NCI-H1092 (cell line): ENCODE data around the gene DIAPH1.
A peak's percentile ranks its signal among the peaks of the same experiment; 100 is the strongest.

Experiments
- DNase-seq: peaks from one replicate; lab custom pipeline; 2025; lab: John Stamatoyannopoulos, UW

DIAPH1 gene

DNA sequence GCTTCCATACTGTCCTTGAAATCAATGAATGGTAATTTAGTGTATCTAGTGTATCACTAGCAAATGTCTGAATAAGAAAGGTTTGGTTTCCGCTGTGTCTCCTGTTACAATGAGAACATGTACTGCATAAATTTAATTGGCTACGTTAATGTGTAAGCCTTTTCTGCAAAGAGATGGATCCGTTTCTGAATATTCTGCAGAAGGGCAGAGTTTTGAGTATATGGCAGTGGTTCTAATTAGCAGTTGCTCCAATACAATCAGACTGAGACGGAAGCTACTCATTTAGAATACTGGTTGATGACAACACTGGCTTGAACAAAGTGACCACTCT lies 134.5 kb downstream of the DIAPH1 start:
- DNase-seq = no peak

DNA sequence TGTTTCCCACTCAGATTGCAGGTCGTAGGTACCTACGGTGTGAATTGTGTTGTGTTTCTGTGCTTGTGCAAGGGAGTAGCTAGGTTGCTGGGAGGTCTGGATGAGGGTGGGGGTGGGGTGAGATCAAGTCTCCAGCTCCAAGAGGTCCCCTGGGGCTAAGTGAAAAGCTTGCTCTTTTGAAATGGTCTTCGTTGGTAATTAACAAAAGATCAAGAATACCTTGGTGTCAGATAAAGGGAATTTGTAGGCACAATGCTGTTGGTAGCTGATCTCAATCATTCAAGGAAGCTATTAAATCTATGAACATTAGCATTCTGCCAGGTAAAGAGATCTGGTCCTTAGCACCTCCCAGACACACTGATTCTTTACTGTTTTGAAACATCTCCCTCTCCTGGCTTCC lies 134.9 kb downstream of the DIAPH1 start:
- no peak for DNase-seq

DNA sequence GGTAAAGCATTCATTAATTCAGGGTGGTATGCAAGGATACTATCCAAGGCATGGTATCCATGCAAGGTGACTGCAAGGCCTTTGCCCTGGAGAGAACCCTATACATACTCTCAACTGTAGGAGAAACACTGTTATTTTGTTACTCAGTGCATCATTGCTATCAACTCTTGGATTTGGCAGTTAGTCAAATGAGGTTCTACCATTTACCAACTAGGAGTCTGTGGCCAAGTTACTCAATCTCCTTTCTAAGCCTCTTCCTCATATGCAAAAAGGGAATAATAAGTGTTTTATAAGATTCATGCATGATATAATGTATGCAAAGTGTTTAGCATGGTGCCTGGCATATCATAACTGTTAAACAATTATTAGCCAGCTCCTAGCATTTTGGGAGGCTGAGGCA lies 139.0 kb downstream of the DIAPH1 start:
- no peak for DNase-seq

DNA sequence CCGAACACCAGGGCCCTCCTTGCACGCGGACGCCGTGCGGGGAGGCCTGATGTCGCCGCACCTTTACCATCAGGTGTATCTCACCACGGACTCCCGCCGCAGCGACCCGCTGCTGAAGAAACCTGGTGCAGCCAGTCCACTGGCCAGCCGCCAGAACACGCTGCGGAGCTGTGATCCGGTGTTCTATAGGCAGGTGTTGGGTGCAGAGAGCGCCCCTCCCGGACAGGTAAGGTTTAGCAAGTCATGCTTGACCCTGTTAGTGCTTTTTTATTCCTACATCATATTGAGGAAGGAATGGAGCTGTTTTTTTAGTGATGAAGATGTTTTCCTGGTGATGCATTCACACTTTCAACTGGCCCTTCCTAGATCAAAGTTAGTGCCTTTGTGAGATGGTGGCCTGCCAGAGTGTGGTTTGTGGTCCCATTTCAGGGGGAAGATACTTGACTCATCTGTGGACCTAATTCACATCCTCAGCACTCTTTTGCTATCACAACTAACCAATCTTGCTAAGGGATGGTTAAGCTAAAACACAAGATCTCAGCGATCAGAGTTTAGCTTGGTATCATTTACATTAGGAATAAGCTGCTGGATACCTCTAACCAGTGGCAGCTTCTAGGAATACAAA lies 140.4 kb downstream of the DIAPH1 start:
- no peak for DNase-seq

DNA sequence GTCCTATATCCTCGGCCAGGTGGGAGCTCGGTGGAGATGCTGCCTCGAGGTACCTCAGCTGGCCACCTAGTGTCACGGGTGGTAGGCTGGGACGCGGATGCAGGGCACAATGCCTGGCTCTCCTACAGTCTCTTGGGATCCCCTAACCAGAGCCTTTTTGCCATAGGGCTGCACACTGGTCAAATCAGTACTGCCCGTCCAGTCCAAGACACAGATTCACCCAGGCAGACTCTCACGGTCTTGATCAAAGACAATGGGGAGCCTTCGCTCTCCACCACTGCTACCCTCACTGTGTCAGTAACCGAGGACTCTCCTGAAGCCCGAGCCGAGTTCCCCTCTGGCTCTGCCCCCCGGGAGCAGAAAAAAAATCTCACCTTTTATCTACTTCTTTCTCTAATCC lies 141.0 kb downstream of the DIAPH1 start:
- DNase-seq = no peak

DNA sequence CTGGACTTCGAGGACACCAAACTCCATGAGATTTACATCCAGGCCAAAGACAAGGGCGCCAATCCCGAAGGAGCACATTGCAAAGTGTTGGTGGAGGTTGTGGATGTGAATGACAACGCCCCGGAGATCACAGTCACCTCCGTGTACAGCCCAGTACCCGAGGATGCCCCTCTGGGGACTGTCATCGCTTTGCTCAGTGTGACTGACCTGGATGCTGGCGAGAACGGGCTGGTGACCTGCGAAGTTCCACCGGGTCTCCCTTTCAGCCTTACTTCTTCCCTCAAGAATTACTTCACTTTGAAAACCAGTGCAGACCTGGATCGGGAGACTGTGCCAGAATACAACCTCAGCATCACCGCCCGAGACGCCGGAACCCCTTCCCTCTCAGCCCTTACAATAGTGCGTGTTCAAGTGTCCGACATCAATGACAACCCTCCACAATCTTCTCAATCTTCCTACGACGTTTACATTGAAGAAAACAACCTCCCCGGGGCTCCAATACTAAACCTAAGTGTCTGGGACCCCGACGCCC lies 141.7 kb downstream of the DIAPH1 start:
- DNase-seq = no peak

DNA sequence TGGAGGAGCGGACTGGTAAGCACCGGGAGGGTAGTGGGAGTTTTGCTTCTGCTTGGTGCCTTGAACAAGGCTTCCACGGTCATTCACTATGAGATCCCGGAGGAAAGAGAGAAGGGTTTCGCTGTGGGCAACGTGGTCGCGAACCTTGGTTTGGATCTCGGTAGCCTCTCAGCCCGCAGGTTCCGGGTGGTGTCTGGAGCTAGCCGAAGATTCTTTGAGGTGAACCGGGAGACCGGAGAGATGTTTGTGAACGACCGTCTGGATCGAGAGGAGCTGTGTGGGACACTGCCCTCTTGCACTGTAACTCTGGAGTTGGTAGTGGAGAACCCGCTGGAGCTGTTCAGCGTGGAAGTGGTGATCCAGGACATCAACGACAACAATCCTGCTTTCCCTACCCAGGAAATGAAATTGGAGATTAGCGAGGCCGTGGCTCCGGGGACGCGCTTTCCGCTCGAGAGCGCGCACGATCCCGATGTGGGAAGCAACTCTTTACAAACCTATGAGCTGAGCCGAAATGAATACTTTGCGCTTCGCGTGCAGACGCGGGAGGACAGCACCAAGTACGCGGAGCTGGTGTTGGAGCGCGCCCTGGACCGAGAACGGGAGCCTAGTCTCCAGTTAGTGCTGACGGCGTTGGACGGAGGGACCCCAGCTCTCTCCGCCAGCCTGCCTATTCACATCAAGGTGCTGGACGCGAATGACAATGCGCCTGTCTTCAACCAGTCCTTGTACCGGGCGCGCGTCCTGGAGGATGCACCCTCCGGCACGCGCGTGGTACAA lies 142.5 kb downstream of the DIAPH1 start:
- no peak for DNase-seq

DNA sequence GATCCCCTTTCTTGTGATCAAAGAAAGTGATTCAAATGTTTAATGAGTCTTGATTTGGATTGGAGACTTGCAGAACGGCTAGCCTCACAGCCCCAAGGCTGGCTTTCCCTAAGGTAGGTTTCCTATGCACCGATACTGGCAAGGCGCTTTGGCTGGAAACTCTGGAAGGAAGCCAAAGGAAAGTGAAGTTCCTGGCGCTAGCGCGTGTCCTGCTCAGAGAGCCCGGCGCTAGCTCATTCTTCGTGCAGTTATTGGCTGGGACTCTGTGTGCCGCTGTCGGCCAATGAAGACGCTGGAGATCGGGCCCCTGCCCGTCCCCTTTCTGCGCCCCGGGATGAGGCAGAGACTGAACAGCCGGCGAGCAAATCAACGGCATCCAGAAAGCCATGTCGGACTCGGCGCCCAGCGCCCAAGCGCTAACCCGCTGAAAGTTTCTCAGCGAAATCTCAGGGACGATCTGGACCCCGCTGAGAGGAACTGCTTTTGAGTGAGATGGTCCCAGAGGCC lies 143.1 kb downstream of the DIAPH1 start, which contains the start of gene PCDHGC3:
TSS of gene PCDHGC3 (plus strand) at position 342 of the 507 bp plus-strand sequence. CDS start at position 493, 151 bp downstream.
- DNase-seq = peak; percentile 48

DNA sequence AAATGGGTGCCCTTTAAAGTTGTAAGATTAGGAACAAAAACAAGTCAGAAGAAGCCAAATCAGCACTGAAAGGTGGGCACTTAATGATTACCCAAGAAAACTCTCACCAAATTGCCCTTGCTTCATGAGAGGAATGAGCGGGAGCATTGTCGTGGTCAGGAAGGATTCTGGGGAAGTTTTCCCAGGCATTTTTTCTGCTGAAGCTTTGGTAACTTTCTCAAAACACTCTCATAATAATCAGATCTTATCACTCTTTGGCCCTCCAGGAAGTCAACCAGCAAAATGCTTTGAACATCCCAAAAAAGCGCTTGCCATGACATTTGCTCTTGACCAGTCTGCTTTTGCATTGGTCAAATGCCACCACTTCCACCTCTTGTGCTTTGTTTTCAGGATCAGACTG lies 153.4 kb downstream of the DIAPH1 start:
- DNase-seq = no peak
